ENCODE data around the gene C2CD2. TPM values are rescaled to one million over a fixed set of nuclear protein-coding genes. Genes with fewer than 3 reads are reported as not detected.

Gene C2CD2
- total and polyA plus RNA-seq, 10 of the 15 experiments (the other 5 are each of a cell fraction or from before 2014, with no cell fraction given), result 2.2 to 30.9 (median 9.9) TPM

DNA sequence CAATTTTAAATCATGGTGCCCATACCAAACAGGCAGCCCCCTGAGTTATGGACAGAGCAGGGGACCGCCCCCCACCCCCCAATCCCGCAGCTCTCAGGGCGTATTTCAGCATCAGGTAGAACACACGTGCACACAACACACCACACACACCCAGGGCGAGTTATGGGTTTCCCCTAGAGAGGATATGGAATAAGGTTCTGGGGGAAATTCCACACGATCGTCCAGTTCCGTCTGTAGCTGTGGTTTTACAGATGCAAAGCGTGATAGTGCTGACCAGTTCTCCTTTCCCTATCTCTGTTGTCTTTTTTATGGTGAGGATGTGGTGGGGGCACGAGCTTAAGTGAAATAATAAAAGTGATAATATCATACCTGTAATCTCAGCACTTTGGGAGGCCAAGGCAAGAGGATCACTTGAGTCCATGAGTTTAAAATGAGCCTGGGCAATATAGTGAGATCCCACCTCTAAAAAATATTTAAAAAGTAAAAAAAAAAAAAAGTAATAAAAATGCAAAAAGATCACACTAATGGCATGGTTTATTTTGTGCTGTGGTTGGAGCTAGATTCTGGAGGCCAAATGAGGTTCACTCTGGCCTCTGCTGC, 25.1 kb downstream of the C2CD2 start (continued):
- TF ChIP-seq CUX1 (IDR thresholded peaks at IDR 0.05; ENCODE audit: insufficient replicate concordance, low read depth, low read length) (no peak), NFYA (IDR thresholded peaks at IDR 0.05; ENCODE audit: borderline replicate concordance, low read depth, low read length) (no peak), ZNF217 (IDR thresholded peaks at IDR 0.05) (no peak), TAF1 (IDR thresholded peaks at IDR 0.05; ENCODE audit: borderline replicate concordance, low read depth, low read length) (no peak), CBX3 (IDR thresholded peaks at IDR 0.05; ENCODE audit: borderline replicate concordance, low read depth) (no peak), EP300 (IDR thresholded peaks at IDR 0.05; ENCODE audit: borderline replicate concordance in 1 of 2, control insufficient read depth in 1 of 2, low read depth in 2 of 2, low read length in 2 of 2) (peak; percentile 68 to 87), EED (IDR thresholded peaks at IDR 0.05; ENCODE audit: low read depth) (peak; percentile 93), CHD1 (IDR thresholded peaks at IDR 0.05; ENCODE audit: low read depth, low read length) (no peak), FOXK2 (IDR thresholded peaks at IDR 0.05) (no peak), POLR2AphosphoS5 (IDR thresholded peaks at IDR 0.05; ENCODE audit: low read length) (no peak), SREBF1 (IDR thresholded peaks at IDR 0.05; ENCODE audit: low read length) (no peak), SP1 (IDR thresholded peaks at IDR 0.05; ENCODE audit: low read depth, low read length) (no peak), FOS (IDR thresholded peaks at IDR 0.05; ENCODE audit: borderline replicate concordance, extremely low read depth, insufficient read length) (no peak)
- TF ChIP-seq, protein P1, sequence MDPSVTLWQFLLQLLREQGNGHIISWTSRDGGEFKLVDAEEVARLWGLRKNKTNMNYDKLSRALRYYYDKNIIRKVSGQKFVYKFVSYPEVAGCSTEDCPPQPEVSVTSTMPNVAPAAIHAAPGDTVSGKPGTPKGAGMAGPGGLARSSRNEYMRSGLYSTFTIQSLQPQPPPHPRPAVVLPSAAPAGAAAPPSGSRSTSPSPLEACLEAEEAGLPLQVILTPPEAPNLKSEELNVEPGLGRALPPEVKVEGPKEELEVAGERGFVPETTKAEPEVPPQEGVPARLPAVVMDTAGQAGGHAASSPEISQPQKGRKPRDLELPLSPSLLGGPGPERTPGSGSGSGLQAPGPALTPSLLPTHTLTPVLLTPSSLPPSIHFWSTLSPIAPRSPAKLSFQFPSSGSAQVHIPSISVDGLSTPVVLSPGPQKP (IDR thresholded peaks at IDR 0.05; ENCODE audit: low read depth, low read length), result no peak
- TF ChIP-seq, protein P2, sequence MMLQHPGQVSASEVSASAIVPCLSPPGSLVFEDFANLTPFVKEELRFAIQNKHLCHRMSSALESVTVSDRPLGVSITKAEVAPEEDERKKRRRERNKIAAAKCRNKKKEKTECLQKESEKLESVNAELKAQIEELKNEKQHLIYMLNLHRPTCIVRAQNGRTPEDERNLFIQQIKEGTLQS (IDR thresholded peaks at IDR 0.05; ENCODE audit: borderline replicate concordance, extremely low read depth, low read depth, low read length), result no peak
- TF ChIP-seq, protein P3, sequence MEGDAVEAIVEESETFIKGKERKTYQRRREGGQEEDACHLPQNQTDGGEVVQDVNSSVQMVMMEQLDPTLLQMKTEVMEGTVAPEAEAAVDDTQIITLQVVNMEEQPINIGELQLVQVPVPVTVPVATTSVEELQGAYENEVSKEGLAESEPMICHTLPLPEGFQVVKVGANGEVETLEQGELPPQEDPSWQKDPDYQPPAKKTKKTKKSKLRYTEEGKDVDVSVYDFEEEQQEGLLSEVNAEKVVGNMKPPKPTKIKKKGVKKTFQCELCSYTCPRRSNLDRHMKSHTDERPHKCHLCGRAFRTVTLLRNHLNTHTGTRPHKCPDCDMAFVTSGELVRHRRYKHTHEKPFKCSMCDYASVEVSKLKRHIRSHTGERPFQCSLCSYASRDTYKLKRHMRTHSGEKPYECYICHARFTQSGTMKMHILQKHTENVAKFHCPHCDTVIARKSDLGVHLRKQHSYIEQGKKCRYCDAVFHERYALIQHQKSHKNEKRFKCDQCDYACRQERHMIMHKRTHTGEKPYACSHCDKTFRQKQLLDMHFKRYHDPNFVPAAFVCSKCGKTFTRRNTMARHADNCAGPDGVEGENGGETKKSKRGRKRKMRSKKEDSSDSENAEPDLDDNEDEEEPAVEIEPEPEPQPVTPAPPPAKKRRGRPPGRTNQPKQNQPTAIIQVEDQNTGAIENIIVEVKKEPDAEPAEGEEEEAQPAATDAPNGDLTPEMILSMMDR (IDR thresholded peaks at IDR 0.05 in 2 of 3, conservative IDR thresholded peaks at IDR 0.05 in 1 of 3; ENCODE audit: control insufficient read depth in 2 of 3, extremely low read depth in 1 of 3, insufficient read depth in 1 of 3, low read depth in 3 of 3, low read length in 3 of 3), result no peak
- TF ChIP-seq, protein P4, sequence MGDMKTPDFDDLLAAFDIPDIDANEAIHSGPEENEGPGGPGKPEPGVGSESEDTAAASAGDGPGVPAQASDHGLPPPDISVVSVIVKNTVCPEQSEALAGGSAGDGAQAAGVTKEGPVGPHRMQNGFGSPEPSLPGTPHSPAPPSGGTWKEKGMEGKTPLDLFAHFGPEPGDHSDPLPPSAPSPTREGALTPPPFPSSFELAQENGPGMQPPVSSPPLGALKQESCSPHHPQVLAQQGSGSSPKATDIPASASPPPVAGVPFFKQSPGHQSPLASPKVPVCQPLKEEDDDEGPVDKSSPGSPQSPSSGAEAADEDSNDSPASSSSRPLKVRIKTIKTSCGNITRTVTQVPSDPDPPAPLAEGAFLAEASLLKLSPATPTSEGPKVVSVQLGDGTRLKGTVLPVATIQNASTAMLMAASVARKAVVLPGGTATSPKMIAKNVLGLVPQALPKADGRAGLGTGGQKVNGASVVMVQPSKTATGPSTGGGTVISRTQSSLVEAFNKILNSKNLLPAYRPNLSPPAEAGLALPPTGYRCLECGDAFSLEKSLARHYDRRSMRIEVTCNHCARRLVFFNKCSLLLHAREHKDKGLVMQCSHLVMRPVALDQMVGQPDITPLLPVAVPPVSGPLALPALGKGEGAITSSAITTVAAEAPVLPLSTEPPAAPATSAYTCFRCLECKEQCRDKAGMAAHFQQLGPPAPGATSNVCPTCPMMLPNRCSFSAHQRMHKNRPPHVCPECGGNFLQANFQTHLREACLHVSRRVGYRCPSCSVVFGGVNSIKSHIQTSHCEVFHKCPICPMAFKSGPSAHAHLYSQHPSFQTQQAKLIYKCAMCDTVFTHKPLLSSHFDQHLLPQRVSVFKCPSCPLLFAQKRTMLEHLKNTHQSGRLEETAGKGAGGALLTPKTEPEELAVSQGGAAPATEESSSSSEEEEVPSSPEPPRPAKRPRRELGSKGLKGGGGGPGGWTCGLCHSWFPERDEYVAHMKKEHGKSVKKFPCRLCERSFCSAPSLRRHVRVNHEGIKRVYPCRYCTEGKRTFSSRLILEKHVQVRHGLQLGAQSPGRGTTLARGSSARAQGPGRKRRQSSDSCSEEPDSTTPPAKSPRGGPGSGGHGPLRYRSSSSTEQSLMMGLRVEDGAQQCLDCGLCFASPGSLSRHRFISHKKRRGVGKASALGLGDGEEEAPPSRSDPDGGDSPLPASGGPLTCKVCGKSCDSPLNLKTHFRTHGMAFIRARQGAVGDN (IDR thresholded peaks at IDR 0.05), result no peak

All from GM12878 (cell line).